GM23338 (cell line): ENCODE data around the gene CDHR4. TPM values are rescaled to one million over a fixed set of nuclear protein-coding genes. Genes with fewer than 3 reads are reported as not detected.

ENCODE experiments used
- ATAC-seq: fragments of 200-7000 bp; cut with Tn5 transposase; 3 replicates; pipeline ENCODE4 v1.9.1; 2020
- DNase-seq: peaks from one replicate; pipeline ENCODE4 v3.0.0-alpha.2; 2015; ENCODE audit warnings: low spot score
- H2AFZ ChIP-seq: fragments of 200-600 bp; sonication (generic); 2 replicates; pipeline ENCODE4 v1.8.0; 2016; ENCODE audit warnings: antibody characterized with exemption, mild to moderate bottlenecking, moderate library complexity
- H3F3A ChIP-seq: fragments of 200-600 bp; sonication (generic); replicated peaks from 2 replicates; pipeline ENCODE4 v1.8.0; 2017; ENCODE audit warnings: antibody characterized with exemption, mixed run types, low read depth
- H3K27ac ChIP-seq: fragments of 200-600 bp; sonication (generic); 2 replicates; pipeline ENCODE4 v1.6.1; 2016; ENCODE audit warnings: low read depth
- H3K27me3 ChIP-seq: fragments of 200-600 bp; sonication (generic); 2 replicates; pipeline ENCODE4 v1.8.0; 2016; ENCODE audit warnings: mild to moderate bottlenecking, mixed run types, moderate library complexity; ENCODE audit not compliant: insufficient read depth
- H3K36me3 ChIP-seq: fragments of 200-600 bp; sonication (generic); 2 replicates; pipeline ENCODE4 v1.8.0; 2016; ENCODE audit warnings: mild to moderate bottlenecking; ENCODE audit not compliant: insufficient read depth
- H3K4me1 ChIP-seq: fragments of 200-600 bp; sonication (generic); 2 replicates; pipeline ENCODE4 v1.8.0; 2016; ENCODE audit warnings: mild to moderate bottlenecking, moderate library complexity; ENCODE audit not compliant: insufficient read depth
- H3K4me2 ChIP-seq: fragments of 200-600 bp; sonication (generic); 2 replicates; pipeline ENCODE4 v1.7.1; 2017; ENCODE audit warnings: mixed run types
- H3K4me3 ChIP-seq: fragments of 200-600 bp; sonication (generic); 2 replicates; pipeline ENCODE4 v1.6.1; 2016; ENCODE audit warnings: mixed run types
- H3K79me2 ChIP-seq: fragments of 200-600 bp; sonication (generic); replicated peaks from 2 replicates; pipeline ENCODE4 v1.8.0; 2017; ENCODE audit warnings: mild to moderate bottlenecking; ENCODE audit not compliant: insufficient read depth
- H3K9me2 ChIP-seq: fragments of 200-600 bp; sonication (generic); 2 replicates; pipeline ENCODE4 v1.8.0; 2017; ENCODE audit not compliant: insufficient read depth
- H4K20me1 ChIP-seq: fragments of 200-600 bp; sonication (generic); replicated peaks from 2 replicates; pipeline ENCODE4 v1.8.0; 2017; ENCODE audit warnings: mild to moderate bottlenecking; ENCODE audit not compliant: insufficient read depth
- H3K27ac Mint-ChIP-seq: 2 replicates; pipeline ENCODE4 v1.8.0; 2020; ENCODE audit warnings: inconsistent platforms, mild to moderate bottlenecking, moderate library complexity, mixed read lengths
- H3K27me3 Mint-ChIP-seq: 3 replicates; pipeline ENCODE4 v1.8.0; 2022; ENCODE audit warnings: low read depth, mild to moderate bottlenecking, moderate library complexity, mixed read lengths, inconsistent platforms; ENCODE audit not compliant: insufficient read depth, poor library complexity
- H3K36me3 Mint-ChIP-seq: 3 replicates; pipeline ENCODE4 v1.8.0; 2021; ENCODE audit warnings: low read depth, mild to moderate bottlenecking, inconsistent platforms, moderate library complexity, mixed read lengths
- H3K4me1 Mint-ChIP-seq: 3 replicates; pipeline ENCODE4 v1.8.0; 2020; ENCODE audit warnings: mild to moderate bottlenecking, inconsistent platforms, mixed read lengths
- H3K4me3 Mint-ChIP-seq: 3 replicates; pipeline ENCODE4 v1.8.0; 2021; ENCODE audit warnings: moderate library complexity, mild to moderate bottlenecking, inconsistent platforms, mixed read lengths
- H3K9me3 Mint-ChIP-seq: 3 replicates; pipeline ENCODE4 v1.8.0; 2020; ENCODE audit warnings: moderate library complexity, mild to moderate bottlenecking, inconsistent platforms, mixed read lengths
- EZH2 ChIP-seq: fragments of 200-600 bp; sonication (generic); IDR thresholded peaks from one replicate; pipeline ENCODE4 v1.8.0; 2017; ENCODE audit warnings: antibody characterized with exemption, mild to moderate bottlenecking, low read depth; ENCODE audit not compliant: unreplicated experiment
- EZH2phosphoT487 ChIP-seq: fragments of 200-600 bp; sonication (generic); IDR thresholded peaks from one replicate; pipeline ENCODE4 v1.8.1; 2018; ENCODE audit warnings: antibody characterized with exemption; ENCODE audit not compliant: unreplicated experiment
- NANOG ChIP-seq: IDR thresholded peaks from 2 replicates; pipeline ENCODE4 v1.6.1; 2016; ENCODE audit warnings: antibody characterized with exemption, borderline replicate concordance
- POLR2AphosphoS5 ChIP-seq: IDR thresholded peaks from 2 replicates; pipeline ENCODE4 v1.6.1; 2016; ENCODE audit warnings: antibody characterized with exemption, low read depth
- STAT1 ChIP-seq: IDR thresholded peaks from one replicate; pipeline ENCODE4 v1.6.1; 2016; ENCODE audit warnings: antibody characterized with exemption; ENCODE audit not compliant: unreplicated experiment
- ZNF114 ChIP-seq: fragments of 250-450 bp; sonication (Bioruptor Pico); IDR thresholded peaks from 2 replicates; pipeline ENCODE4 v1.5.0; 2020; ENCODE audit warnings: mild to moderate bottlenecking, moderate library complexity
- ZNF462 ChIP-seq: fragments of 250-450 bp; sonication (Bioruptor Pico); IDR thresholded peaks from 2 replicates; pipeline ENCODE4 v1.5.0; 2020; ENCODE audit warnings: mild to moderate bottlenecking, moderate library complexity
- long read RNA-seq: library from polyadenylated mRNA; unstranded; transcript quantifications from one replicate; pipeline ENCODE4 v2.0.0, GENCODE V29; 2020; ENCODE audit not compliant: unreplicated experiment
- polyA plus RNA-seq: library from polyadenylated mRNA; unstranded; fragments of >200 nt; fragmentation: Nextera tagmentation; extraction: Ambion mirVana; gene quantifications from 2 replicates; pipeline ENCODE4 v1.2.1, GENCODE V29; 2016
- total RNA-seq: library from RNA; depleted of rRNA; stranded (reverse); fragments of >200 nt; shearing (Covaris generic); gene quantifications from 2 replicates; pipeline ENCODE4 v1.2.3, GENCODE V29; 2014; rRNA removed
- TF ChIP-seq, protein P1 (sequence below): IDR thresholded peaks from 2 replicates; pipeline ENCODE4 v1.6.1; 2016; ENCODE audit warnings: antibody characterized with exemption
- TF ChIP-seq, protein P2 (sequence below), 2 experiments: fragments of 200-600 bp in 1 of 2; sonication (generic) in 1 of 2; conservative IDR thresholded peaks; 2 replicates each; pipeline versions ENCODE4 v1.5.1 to v1.6.1; 2016 to 2017; ENCODE audit warnings: antibody characterized with exemption in 2 of 2, low read depth in 2 of 2, mild to moderate bottlenecking in 2 of 2, moderate library complexity in 1 of 2

The CDHR4 gene
- 0.24 TPM in 1 of 2 replicates, not detected in the other for total RNA-seq
- 0.26 and 0.28 TPM in 2 replicates for polyA plus RNA-seq
- long read RNA-seq, result 0 reads

DNA sequence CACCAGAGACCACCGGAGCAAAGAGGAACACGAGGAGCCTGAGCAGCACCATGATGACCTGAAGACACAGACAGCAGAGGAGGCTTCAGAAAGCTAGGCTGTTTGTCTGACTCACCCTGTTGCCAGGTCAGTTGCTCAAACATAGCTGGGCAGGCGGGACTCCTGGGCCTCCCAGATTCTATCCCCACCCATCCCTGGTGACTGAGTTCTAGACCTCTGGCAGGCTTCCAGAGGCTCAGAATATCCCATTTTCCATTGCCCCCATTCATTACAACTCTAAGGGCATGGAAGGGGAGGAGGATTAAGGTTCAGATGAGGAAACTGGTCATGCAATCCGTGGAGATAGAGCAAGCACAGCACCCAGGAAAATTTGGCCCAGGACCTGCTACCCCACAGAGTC lies at the start of gene CDHR4:
Gene CDHR4, minus strand, starts transcription at position 113 of the 400 bp plus-strand sequence. Its CDS starts 61 bp downstream, at position 52.
- Histone ChIP-seq H4K20me1 (no peaks in the 10 kb centered on the region), H3K9me2 (no peaks in the 10 kb centered on the region), H3K4me2 (no peak within 1 kb of the TSS), H3K36me3 (no peaks in the 10 kb centered on the region), H3K4me1 (peaks cover 7% of the 10 kb centered on the region; the same call in 1 of the 2 replicates), H3K79me2 (no peaks in the 10 kb centered on the region), H3K4me3 (no peak within 1 kb of the TSS), H3K27me3 (peaks cover 15% of the 10 kb centered on the region), H3F3A (0 out of 2 replicates have a peak, but pooled peaks cover 7% of the 10 kb centered on the region), H2AFZ (no peak within 1 kb of the TSS), H3K27ac (no peak within 1 kb of the TSS)
- H3K27ac Mint-ChIP-seq, result no peak within 1 kb of the TSS
- no peak for DNase-seq
- H3K4me1 Mint-ChIP-seq, result peaks cover 10% of the 10 kb centered on the region
- H3K36me3 Mint-ChIP-seq, result no peaks in the 10 kb centered on the region
- no peaks in the 10 kb centered on the region for H3K9me3 Mint-ChIP-seq
- H3K27me3 Mint-ChIP-seq, result peaks cover 23% of the 10 kb centered on the region
- ATAC-seq, result no peak
- TF ChIP-seq EZH2phosphoT487, result no peak
- no peak within 1 kb of the TSS for H3K4me3 Mint-ChIP-seq

GRCh38 chr3:49845694-49846093 lies 46.0 kb upstream of the CDHR4 start:
- no peak overlapping the region for H2AFZ ChIP-seq
- DNase-seq (no peak), ATAC-seq (no peak)
- H3K4me1 ChIP-seq, result no peaks in the 10 kb centered on the region
- H3K27ac Mint-ChIP-seq, result no peak overlapping the region
- peaks cover 18% of the 10 kb centered on the region for H3K4me1 Mint-ChIP-seq
- peaks cover 5% of the 10 kb centered on the region for H3K27me3 Mint-ChIP-seq
- no peaks in the 10 kb centered on the region for H3F3A ChIP-seq
- no peak overlapping the region for H3K4me2 ChIP-seq
- TF ChIP-seq, protein P1, sequence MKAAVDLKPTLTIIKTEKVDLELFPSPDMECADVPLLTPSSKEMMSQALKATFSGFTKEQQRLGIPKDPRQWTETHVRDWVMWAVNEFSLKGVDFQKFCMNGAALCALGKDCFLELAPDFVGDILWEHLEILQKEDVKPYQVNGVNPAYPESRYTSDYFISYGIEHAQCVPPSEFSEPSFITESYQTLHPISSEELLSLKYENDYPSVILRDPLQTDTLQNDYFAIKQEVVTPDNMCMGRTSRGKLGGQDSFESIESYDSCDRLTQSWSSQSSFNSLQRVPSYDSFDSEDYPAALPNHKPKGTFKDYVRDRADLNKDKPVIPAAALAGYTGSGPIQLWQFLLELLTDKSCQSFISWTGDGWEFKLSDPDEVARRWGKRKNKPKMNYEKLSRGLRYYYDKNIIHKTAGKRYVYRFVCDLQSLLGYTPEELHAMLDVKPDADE, result no peak
- TF ChIP-seq ZNF462 (CRISPR knock-in tag) (no peak), POLR2AphosphoS5 (no peak), NANOG (no peak), STAT1 (no peak), ZNF114 (CRISPR knock-in tag) (no peak), EZH2phosphoT487 (no peak), EZH2 (no peak)
- TF ChIP-seq, protein P2, sequence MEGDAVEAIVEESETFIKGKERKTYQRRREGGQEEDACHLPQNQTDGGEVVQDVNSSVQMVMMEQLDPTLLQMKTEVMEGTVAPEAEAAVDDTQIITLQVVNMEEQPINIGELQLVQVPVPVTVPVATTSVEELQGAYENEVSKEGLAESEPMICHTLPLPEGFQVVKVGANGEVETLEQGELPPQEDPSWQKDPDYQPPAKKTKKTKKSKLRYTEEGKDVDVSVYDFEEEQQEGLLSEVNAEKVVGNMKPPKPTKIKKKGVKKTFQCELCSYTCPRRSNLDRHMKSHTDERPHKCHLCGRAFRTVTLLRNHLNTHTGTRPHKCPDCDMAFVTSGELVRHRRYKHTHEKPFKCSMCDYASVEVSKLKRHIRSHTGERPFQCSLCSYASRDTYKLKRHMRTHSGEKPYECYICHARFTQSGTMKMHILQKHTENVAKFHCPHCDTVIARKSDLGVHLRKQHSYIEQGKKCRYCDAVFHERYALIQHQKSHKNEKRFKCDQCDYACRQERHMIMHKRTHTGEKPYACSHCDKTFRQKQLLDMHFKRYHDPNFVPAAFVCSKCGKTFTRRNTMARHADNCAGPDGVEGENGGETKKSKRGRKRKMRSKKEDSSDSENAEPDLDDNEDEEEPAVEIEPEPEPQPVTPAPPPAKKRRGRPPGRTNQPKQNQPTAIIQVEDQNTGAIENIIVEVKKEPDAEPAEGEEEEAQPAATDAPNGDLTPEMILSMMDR (conservative IDR thresholded peaks at IDR 0.05; ENCODE audit: low read depth in 2 of 2), result no peak
- no peaks in the 10 kb centered on the region for H3K9me2 ChIP-seq
- peaks cover 52% of the 10 kb centered on the region for H3K36me3 Mint-ChIP-seq
- no peaks in the 10 kb centered on the region for H3K79me2 ChIP-seq
- no peak overlapping the region for H3K27ac ChIP-seq
- no peak overlapping the region for H3K4me3 Mint-ChIP-seq
- no peaks in the 10 kb centered on the region for H3K9me3 Mint-ChIP-seq
- no peaks in the 10 kb centered on the region for H3K27me3 ChIP-seq
- H3K36me3 ChIP-seq, result no peaks in the 10 kb centered on the region; the same call in 1 of the 2 replicates
- no peak overlapping the region for H3K4me3 ChIP-seq
- H4K20me1 ChIP-seq, result peaks cover 5% of the 10 kb centered on the region; the same call in 1 of the 2 replicates
